BJ (cell line): Measurements from ENCODE around the gene RBKS. TPM values are rescaled to one million over a fixed set of nuclear protein-coding genes. Genes with fewer than 3 reads are reported as not detected.

Experiments
- CTCF ChIA-PET: fragments of 350-600 bp; formaldehyde crosslinking; extraction: SDS; loops from one replicate; lab custom pipeline; 2021; ENCODE audit warnings: antibody characterized with exemption, inconsistent platforms; lab: Yijun Ruan, JAX
- POLR2A ChIA-PET: fragments of 300-600 bp; sonication (Branson Sonifier 250); formaldehyde crosslinking; extraction: SDS; loops from one replicate; lab custom pipeline; 2021; ENCODE audit warnings: antibody characterized with exemption; lab: Charles Lee
- DNase-seq: peaks from one replicate; pipeline ENCODE4 v3.0.0-alpha.2; 2011; ENCODE audit warnings: low read depth
- H3K27me3 ChIP-seq: 2 replicates; pipeline ENCODE4 v1.6.0; 2011; ENCODE audit warnings: low read length; ENCODE audit not compliant: control insufficient read depth, insufficient read depth
- H3K36me3 ChIP-seq: 2 replicates; pipeline ENCODE4 v1.5.1; 2011; ENCODE audit warnings: low read length; ENCODE audit not compliant: control insufficient read depth, insufficient read depth
- H3K4me3 ChIP-seq: 2 replicates; pipeline ENCODE4 v1.5.1; 2011; ENCODE audit warnings: low read depth, mild to moderate bottlenecking, control low read depth, low read length
- CTCF ChIP-seq: IDR thresholded peaks from 2 replicates; pipeline ENCODE4 v1.5.1; 2011; ENCODE audit warnings: low read depth, mild to moderate bottlenecking, control low read depth, inconsistent platforms, low read length, moderate library complexity; ENCODE audit not compliant: insufficient read depth
- polyA minus RNA-seq: library from RNA; depleted of rRNA, polyadenylated mRNA; stranded (reverse); fragments of >200 nt; gene quantifications from 2 replicates; pipeline ENCODE4 v1.2.3, GENCODE V29; 2011; rRNA and poly(A)+ RNA removed
- polyA plus RNA-seq: library from polyadenylated mRNA; depleted of rRNA; stranded (reverse); fragments of >200 nt; gene quantifications from 2 replicates; pipeline ENCODE4 v1.2.3, GENCODE V29; 2011; rRNA removed

RBKS gene
- polyA plus RNA-seq, result 1.8 and 2.2 TPM in 2 replicates
- polyA minus RNA-seq, result 0.76 and 0.82 TPM in 2 replicates

DNA sequence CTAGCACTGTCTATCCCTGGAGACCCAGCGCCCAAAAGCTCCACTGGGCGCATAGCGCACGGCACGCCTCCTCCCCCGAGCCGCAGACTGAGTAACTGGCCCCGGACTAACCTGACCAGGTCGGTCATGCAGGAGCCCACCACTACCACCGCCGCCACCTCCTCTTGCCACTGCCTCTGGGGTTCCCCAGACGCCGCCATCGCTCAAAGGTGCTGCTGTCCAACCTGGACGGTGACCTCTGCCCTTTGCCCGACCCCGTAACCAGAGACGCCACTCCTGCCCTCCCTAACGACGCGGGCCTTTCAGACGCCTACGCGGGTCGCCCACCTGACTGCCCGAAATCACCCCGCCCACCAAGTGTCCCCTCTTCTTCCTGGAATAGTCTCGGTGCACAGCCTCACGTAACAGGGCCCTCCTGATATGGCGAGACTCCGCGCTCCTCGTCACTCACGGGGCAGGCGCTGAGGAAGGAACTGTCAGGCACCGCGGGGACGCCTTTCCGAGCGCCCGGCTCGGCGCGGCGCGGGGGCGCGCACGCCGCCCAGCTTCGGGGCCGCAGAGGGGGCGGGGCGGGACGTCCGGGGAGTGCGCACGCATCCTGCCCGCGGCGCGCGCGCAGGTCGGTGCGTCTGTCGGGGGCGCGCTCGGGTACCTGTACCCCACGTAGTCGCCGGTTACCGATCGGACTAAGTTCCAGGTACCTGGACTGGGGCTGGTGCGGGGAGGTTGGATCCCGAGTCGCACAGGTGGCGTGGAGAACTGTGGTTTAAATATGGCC, at the start of gene RBKS, which contains the start of gene BABAM2:
Gene RBKS, minus strand, starts transcription at position 242 of the 778 bp plus-strand sequence. Its CDS starts 42 bp downstream, at position 200.
Gene BABAM2, plus strand, starts transcription at position 584 of the 778 bp plus-strand sequence. CDS start 3,828 bp downstream, outside the sequence.
- DNase-seq, result no peak
- H3K4me3 ChIP-seq, result peak within 1 kb of the TSS; percentile 75
- TF ChIP-seq CTCF, result no peak
- H3K27me3 ChIP-seq, result no peaks in the 10 kb centered on the region
- ChIA-PET CTCF (interaction anchor here (2.2 kb wide), 1 partner anchor 506 kb away, joined by 7 read pairs; no protein-coding TSS in a partner anchor), POLR2A (interaction anchor here (0.6 kb wide), 3 partner anchors 72 to 150 kb away, joined by 4 to 6 read pairs (median 5); no protein-coding TSS in a partner anchor)
- H3K36me3 ChIP-seq, result no peaks in the 10 kb centered on the region

DNA sequence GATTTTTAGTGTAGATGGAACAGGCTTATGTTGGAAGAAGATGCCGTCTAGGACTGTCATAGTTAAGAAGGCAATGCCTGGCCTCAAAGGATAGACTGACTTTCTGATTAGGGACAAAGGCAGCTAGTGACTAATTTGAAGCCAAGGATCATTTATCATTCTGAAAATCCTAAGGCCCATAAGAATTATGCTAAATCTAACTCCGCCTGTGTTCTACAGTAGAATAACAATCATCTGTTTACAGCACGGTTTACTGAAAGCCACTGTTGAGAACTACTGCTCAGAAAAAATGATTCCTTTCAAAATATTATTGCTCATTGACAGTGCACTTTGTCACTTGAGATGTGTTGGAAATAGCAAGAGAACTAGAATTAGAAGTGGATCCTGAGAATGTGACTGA, 44.8 kb upstream of the RBKS start:
- no peaks in the 10 kb centered on the region for H3K27me3 ChIP-seq
- no peak overlapping the region for H3K4me3 ChIP-seq
- H3K36me3 ChIP-seq, result no peaks in the 10 kb centered on the region
- POLR2A ChIA-PET, result no interaction called here
- CTCF ChIA-PET, result no interaction called here
- TF ChIP-seq CTCF, result no peak
- no peak for DNase-seq

DNA sequence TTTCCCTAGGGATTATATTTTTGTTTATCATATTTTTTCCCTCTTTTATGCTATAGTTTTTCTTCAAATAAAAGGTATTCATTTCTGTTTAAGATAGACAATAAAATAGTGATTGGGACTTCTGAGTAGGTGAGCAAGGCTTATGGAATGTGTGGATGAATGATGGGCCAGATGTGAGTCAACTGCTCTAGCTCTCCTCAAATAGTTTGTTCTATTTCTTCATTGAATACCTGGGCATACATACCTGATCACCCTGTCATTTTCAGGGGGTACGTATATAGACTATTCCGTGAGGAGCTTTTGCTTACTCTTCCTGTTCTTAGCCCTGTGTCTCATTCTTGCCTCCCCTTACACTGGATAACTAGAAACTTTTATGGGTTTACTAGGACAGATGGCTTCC, 42.2 kb upstream of the RBKS start:
- Histone ChIP-seq H3K27me3 (no peaks in the 10 kb centered on the region), H3K4me3 (no peak overlapping the region), H3K36me3 (no peaks in the 10 kb centered on the region)
- ChIA-PET POLR2A (no interaction called here), CTCF (no interaction called here)
- DNase-seq, result no peak
- TF ChIP-seq CTCF, result no peak

DNA sequence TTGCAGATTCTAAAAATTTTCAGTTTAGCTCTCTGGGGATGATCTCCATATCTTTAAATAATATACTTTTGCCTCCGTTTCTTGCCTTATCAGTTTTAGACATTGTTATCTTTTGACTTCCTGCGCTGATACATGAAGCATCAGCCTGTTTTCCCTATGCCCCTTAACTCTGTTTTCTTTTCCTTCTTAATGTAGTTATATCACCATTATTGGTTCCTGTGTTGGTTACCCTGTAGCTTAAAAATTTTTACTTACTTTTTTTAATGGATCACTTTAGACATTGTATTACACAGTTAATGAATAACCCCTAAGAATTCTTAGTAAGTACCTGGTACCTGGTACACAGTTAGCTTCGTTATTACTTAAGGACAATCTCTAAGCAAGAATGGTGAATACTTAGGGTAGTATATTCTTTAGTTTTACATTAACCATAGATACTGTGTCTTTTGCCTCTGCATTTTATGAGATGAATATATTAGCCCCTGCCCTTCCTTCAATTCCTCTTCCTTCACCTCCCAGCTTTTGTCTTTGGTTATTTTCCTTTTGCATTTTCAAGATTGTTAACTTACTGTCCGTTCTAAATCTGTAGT, 41.3 kb upstream of the RBKS start:
- ChIA-PET CTCF (no interaction called here), POLR2A (no interaction called here)
- Histone ChIP-seq H3K27me3 (no peaks in the 10 kb centered on the region), H3K4me3 (no peak overlapping the region), H3K36me3 (no peaks in the 10 kb centered on the region)
- DNase-seq, result no peak
- TF ChIP-seq CTCF, result no peak

DNA sequence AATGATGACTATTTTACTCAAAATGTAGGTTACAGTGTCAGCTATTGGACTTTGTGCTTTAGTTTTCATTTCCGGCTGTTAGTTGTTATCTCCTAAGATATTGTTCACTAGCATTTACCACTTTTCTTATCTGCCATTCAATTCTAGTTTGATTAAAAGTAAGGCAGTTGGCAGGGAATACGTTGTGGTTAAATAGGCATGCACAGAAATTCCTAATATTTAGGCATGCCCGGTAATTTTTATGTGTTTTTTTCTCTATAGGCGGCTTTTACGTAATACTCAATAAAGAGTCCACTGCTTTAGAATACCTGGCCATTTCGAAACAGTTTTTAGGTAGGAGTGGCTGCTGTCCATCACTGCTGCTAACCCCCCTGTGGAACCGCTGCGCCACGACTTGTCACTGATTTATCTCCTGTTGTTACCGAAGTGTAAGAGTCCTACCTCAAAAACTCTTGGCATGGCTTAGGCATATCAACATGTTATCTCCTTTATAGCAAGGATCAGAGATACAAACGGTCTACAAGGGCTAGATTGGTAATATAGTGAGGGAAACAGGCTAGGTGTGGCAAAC, 39.8 kb upstream of the RBKS start:
- Histone ChIP-seq H3K4me3 (no peak overlapping the region), H3K27me3 (no peaks in the 10 kb centered on the region), H3K36me3 (no peaks in the 10 kb centered on the region; the same call in 1 of the 2 replicates)
- CTCF ChIA-PET, result no interaction called here
- POLR2A ChIA-PET, result interaction anchor here (0.6 kb wide), 1 partner anchor 25 kb away, joined by 3 read pairs; no protein-coding TSS in a partner anchor
- TF ChIP-seq CTCF, result no peak
- no peak for DNase-seq
